GM21825 (cell line): ENCODE results near the gene ZNF219.
"Not testable (repeated sequence)": the region's sequence is repeated elsewhere in the genome, so short reads cannot be mapped to it uniquely, and the experiment has no call there.

Source experiments
- ATAC-seq: cut with Tn5 transposase; IDR thresholded peaks from one replicate; pipeline ENCODE4 v1.9.1; 2021; ENCODE audit warnings: mild to moderate bottlenecking, moderate library complexity; ENCODE audit not compliant: unreplicated experiment

Gene ZNF219

GRCh38 chr14:21049271-21049673, 49.2 kb downstream of the ZNF219 start:
- no peak for ATAC-seq

GRCh38 chr14:21048638-21049037, 49.8 kb downstream of the ZNF219 start:
- ATAC-seq, result no peak

- ATAC-seq, result no peak
Observed at GRCh38 chr14:21047378-21047781, 51.1 kb downstream of the ZNF219 start.

- ATAC-seq, result no peak
Observed at GRCh38 chr14:21043974-21044618, 54.4 kb downstream of the ZNF219 start.

- ATAC-seq, result no peak
Observed at GRCh38 chr14:21043387-21043973, 55.0 kb downstream of the ZNF219 start.

- no peak for ATAC-seq
Observed at GRCh38 chr14:21042918-21043317, 55.5 kb downstream of the ZNF219 start.

- no peak for ATAC-seq
Observed at GRCh38 chr14:21041676-21042433, 56.6 kb downstream of the ZNF219 start, which contains the start of gene RNASE7. Gene RNASE7, plus strand, starts transcription at chr14:21042362. Its CDS starts 631 bp downstream, at chr14:21042993.

- ATAC-seq, result not testable (repeated sequence)
Observed at GRCh38 chr14:21040941-21041340, 57.5 kb downstream of the ZNF219 start.

- ATAC-seq, result no peak
Observed at GRCh38 chr14:21040370-21040925, 58.0 kb downstream of the ZNF219 start.
